Fibroblast of the aortic adventitia (primary cell): ENCODE measurements around the gene CCL18. TPM values are rescaled to one million over a fixed set of nuclear protein-coding genes. Genes with fewer than 3 reads are reported as not detected.
"Not testable (repeated sequence)": the region's sequence is repeated elsewhere in the genome, so short reads cannot be mapped to it uniquely, and the experiment has no call there.

Experiments
- DNase-seq: peaks from one replicate; pipeline ENCODE4 v3.0.0-alpha.2; 2010; ENCODE audit warnings: low read depth
- H3K4me3 ChIP-seq: 2 replicates; pipeline ENCODE4 v1.5.1; 2011; ENCODE audit warnings: low read depth, mild to moderate bottlenecking, control low read depth, low read length, moderate library complexity
- total RNA-seq: library from RNA; depleted of rRNA; stranded (reverse); fragments of >200 nt; gene quantifications from 2 replicates; pipeline ENCODE4 v1.2.3, GENCODE V29; 2012; ENCODE audit warnings: low replicate concordance
- TF ChIP-seq, protein P1 (sequence below): IDR thresholded peaks from 2 replicates; pipeline ENCODE4 v1.5.1; 2011; ENCODE audit warnings: mild to moderate bottlenecking, low read length, control low read depth, inconsistent platforms; ENCODE audit not compliant: insufficient read depth

Gene CCL18
- total RNA-seq, 1 donor: not detected

DNA sequence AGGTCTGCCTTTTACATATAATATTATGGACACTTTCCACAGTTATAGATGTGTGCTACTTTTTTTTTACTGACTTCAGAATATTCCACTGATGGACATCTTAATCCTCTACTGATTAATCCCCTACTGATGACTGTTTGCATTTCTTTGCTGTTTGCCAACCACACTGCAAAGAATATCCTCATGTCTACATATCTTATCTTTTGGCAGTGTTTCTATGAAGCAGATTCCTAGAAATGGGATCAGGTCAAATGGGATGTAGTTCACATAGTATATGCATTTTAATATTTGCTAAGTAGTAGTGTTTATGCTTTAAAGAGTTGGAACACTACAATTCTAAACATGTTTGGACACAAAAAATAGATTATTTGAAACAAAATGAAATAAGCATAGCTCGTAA is 22.7 kb downstream of the CCL18 start:
- no peak overlapping the region for H3K4me3 ChIP-seq
- TF ChIP-seq, protein P1, sequence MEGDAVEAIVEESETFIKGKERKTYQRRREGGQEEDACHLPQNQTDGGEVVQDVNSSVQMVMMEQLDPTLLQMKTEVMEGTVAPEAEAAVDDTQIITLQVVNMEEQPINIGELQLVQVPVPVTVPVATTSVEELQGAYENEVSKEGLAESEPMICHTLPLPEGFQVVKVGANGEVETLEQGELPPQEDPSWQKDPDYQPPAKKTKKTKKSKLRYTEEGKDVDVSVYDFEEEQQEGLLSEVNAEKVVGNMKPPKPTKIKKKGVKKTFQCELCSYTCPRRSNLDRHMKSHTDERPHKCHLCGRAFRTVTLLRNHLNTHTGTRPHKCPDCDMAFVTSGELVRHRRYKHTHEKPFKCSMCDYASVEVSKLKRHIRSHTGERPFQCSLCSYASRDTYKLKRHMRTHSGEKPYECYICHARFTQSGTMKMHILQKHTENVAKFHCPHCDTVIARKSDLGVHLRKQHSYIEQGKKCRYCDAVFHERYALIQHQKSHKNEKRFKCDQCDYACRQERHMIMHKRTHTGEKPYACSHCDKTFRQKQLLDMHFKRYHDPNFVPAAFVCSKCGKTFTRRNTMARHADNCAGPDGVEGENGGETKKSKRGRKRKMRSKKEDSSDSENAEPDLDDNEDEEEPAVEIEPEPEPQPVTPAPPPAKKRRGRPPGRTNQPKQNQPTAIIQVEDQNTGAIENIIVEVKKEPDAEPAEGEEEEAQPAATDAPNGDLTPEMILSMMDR: no peak
- no peak for DNase-seq

DNA sequence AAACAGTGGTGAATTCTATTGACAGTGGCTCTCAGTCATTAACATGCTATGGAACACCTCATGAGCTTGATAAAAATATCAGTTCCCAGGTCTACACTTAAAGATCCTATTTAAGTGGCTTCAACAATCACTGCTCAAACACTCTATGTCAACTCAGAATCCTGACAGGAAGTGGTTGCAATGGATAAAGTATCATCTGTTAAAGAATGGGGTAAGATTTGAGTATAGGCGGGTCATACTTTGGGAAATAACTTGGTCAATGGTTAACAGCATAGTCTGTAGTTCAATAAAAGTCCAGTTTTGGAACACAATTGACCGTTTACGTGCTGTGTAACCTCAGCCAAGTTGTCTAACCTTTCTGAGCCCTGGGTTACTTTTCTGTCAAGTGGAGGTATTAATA is 23.4 kb downstream of the CCL18 start:
- DNase-seq, H3K4me3 ChIP-seq: not testable (repeated sequence)

DNA sequence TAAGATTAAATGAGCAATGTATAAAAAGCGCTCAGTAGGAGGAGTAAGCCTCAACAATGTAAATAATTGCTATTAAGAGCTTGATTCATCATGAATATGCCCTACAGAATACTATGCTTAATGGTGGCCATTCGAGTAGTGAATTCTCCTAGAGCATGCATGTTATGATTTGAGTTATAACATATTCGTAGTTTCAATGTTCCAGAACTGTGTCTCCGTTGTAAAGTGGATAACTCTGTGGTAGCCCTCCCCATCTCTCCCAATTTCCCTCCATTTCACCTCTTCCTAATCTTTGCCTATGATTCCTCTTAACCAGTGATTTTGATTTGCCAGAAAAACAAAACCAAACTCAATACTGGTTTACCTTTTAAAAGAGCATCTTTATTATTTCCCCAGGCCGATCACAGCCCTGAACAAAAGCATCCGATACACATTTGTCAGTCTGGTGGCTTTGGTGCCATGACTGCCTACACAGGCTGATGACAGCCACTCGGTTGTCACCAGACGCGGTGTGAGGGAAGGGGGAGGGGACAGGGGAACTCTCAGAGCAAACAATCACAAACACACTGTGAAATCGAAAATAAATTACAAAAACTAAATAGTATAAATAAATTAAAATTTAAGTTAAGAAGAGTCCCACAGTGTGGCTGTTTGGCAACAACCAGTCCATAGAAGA is 24.0 kb downstream of the CCL18 start:
- H3K4me3 ChIP-seq, DNase-seq: not testable (repeated sequence)

DNA sequence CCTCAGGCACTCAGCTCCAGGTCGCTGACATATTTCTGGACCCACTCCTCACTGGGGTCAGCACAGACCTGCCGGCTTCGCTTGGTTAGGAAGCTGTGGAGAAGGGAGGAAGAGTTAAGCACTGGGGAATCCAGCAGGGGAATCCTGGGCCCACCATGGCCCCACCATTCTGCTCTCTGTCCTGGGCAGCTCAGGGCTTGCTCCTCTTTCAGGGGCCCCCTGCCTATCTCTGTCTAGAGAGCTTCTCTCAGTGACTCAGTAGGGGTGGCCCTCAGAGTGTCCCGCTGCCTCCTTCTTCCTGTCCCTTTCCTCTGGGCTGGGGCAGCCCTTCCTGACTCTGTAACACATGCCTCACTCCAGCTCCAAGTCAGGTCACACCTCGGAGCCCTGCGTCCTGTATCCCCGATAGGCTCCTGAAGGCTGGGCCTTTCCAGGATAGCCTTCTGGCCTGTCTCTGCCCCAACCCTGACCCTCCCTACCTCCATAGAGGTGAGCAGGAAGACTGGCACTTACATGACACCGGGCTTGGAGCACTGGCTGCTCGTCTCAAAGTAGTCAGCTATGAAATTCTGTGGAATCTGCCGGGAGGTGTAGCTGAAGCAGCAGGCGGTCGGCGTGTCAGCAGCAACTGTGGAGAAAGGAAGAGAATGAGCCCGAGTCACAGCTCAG is 24.7 kb downstream of the CCL18 start:
- DNase-seq: no peak
- no peak overlapping the region for H3K4me3 ChIP-seq

DNA sequence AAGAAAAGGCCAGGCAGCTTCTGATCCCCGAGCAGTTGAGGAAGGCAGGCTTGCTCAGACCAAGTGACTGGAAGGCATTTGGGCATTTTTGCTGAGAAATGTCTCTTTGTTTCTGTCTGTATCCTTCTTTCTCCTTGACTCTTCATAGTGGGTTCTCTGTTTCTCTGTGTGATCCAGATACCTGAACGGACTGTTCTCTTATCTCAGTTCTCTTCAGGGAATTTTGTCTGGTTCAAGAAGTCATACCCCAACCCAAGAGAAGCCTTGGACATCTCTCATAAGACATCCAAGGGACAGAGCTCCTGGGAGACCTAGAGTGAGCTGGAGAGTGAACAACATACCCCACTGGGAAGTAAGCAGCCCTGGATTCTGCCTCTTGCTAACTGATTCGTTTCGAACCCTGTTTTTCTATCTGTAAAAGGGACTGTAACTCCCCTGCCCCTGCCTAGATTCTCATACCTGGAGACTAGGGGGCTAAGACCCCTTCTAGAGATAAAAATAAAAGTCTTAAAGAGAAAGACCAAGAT is 25.3 kb downstream of the CCL18 start:
- no peak for DNase-seq
- TF ChIP-seq, protein P1: no peak
- H3K4me3 ChIP-seq: no peak overlapping the region

More for the DNA sequence above, 24.7 kb downstream of the CCL18 start:
- TF ChIP-seq, protein P1: no peak

DNA sequence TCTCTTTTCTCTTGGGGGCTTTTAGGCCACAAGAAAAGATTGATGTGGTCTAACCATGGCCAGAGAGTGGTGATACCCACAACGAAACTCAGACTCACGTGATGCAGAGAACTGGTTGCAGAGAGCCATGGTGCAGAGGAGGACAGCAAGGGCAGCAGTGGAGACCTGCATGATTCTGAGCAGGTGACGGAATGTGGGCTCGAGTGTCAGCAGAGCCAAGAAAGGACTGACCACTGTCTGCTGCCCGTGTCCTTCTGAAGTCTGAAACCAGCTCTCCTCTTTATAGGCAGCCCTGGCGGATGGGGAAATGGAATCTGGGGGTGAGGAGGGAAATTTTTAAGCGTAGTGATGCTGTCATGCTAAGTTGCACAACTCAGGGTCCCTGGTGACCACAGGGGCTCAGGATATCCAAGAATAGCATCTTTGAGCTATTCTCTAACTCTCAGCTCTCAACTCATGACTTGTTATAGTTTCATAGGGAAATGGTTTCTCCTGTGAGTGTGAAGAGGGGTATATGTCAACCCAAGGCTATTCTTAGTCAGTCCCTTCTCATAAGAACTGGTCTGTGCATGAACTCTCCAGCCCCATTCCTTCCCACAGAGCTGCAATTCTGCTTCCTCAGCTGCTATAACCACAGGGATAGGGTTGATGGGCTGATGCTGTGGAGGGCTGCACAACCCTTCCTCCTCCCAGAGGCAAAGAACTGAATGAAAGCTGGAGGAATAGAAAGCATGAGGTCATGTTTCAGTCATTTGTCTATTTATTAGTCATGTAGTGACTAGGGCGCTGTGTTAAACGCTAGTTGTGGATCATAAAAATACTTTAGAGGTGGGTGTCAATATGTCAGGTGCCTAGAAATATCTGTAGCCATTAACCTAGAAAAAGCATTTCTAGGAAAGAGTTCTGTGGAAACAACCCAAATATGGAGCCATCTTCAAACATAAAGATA is 26.1 kb downstream of the CCL18 start, which contains the start of gene CCL3:
TSS of gene CCL3 (minus strand) at position 256 of the 949 bp plus-strand sequence. CDS start at position 171, 85 bp downstream.
- H3K4me3 ChIP-seq: no peak within 1 kb of the TSS
- TF ChIP-seq, protein P1: no peak
- DNase-seq: no peak

DNA sequence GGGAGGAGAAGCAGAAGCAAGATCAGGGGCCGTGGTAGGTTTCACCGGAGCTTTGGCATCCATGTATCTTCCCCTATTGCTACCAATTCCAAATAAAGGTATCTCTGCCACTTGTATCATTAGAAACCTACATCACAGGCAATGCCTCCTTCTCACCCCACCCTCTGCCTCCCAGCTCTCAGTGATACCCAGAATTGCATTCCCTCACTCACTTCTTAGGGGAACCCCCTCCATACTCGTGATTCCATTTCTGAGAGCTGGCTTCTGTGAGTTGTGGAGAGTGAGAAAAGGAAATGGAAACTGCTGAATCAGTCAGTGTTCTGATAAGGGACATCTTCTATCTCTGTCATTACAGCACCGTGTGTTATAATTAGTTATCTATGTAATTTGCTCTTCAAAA is 28.2 kb downstream of the CCL18 start:
- TF ChIP-seq, protein P1: no peak
- no peak for DNase-seq
- H3K4me3 ChIP-seq: no peak overlapping the region

DNA sequence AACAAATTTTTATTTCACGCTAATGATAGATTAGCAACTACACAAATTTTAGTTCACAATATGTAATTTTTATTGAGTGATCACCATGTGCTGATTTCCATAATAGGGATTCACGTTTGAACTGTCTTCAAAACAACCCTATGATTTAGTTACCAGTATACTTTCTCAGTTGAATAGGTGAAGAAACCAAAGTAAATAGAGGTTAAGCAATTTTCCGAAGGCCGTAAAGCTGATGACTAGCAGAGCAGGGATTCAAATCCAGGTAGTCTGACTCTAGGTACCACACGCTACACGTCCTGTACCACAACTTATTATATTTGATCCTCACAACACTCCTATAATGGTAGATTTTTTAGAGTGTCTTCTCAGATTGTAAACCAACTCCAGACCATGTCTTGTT is 28.6 kb downstream of the CCL18 start:
- not testable (repeated sequence) for DNase-seq, H3K4me3 ChIP-seq
